ENCODE results near the gene EPN2. TPM values are rescaled to one million over a fixed set of nuclear protein-coding genes. Genes with fewer than 3 reads are reported as not detected.

The EPN2 gene
- total and polyA plus RNA-seq, 4 donors, result 5.6 to 23.8 (median 12.2) TPM

DNA sequence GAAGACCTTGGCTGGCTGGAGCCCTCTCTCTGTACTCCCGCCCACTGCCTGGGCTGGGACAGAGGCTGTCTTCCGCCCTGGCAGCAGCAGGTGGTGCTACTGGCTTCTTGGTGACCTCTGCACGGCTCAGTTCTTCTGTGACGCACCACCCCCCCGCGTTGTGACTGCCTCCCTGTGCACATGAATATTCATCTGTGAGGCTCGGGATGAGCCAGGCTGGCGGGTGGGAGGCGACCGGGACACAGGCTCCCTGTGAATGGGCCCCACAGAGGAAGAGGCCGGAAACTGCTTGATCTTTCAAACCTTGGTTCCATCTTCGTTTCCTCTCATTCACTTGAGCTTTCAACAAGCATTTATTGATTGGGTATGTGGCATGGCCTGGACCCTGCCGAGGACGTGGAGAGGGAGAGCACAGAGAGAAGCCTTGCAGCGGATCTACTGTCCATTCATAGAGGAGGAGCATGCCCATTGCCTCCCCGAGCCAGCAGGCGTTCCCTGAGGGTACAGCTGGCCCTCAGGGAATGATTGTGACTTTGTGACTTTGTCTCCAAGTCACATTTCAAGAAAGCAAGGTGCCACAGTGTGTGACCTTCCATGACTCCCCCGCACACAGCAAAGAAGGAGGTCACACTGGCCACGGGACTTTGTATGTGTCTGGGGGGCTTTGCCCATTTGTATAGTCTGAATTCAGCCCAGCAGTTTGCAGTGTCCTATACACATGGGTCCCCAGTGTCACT, 80.4 kb downstream of the EPN2 start (continued):
- TF ChIP-seq, protein P1, sequence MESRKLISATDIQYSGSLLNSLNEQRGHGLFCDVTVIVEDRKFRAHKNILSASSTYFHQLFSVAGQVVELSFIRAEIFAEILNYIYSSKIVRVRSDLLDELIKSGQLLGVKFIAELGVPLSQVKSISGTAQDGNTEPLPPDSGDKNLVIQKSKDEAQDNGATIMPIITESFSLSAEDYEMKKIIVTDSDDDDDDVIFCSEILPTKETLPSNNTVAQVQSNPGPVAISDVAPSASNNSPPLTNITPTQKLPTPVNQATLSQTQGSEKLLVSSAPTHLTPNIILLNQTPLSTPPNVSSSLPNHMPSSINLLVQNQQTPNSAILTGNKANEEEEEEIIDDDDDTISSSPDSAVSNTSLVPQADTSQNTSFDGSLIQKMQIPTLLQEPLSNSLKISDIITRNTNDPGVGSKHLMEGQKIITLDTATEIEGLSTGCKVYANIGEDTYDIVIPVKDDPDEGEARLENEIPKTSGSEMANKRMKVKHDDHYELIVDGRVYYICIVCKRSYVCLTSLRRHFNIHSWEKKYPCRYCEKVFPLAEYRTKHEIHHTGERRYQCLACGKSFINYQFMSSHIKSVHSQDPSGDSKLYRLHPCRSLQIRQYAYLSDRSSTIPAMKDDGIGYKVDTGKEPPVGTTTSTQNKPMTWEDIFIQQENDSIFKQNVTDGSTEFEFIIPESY (IDR thresholded peaks at IDR 0.05), result no peak
- TF ChIP-seq, protein P2, sequence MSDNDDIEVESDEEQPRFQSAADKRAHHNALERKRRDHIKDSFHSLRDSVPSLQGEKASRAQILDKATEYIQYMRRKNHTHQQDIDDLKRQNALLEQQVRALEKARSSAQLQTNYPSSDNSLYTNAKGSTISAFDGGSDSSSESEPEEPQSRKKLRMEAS (IDR thresholded peaks at IDR 0.05), result peak; percentile 51
- TF ChIP-seq TAF1 (conservative IDR thresholded peaks at IDR 0.05), result no peak
- TF ChIP-seq HNF4A (conservative IDR thresholded peaks at IDR 0.05), result peak; percentile 50 to 54
- TF ChIP-seq, protein P3, sequence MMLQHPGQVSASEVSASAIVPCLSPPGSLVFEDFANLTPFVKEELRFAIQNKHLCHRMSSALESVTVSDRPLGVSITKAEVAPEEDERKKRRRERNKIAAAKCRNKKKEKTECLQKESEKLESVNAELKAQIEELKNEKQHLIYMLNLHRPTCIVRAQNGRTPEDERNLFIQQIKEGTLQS (IDR thresholded peaks at IDR 0.05), result no peak
- peak; percentile 89 for TF ChIP-seq RAD21 (IDR thresholded peaks at IDR 0.05)

DNA sequence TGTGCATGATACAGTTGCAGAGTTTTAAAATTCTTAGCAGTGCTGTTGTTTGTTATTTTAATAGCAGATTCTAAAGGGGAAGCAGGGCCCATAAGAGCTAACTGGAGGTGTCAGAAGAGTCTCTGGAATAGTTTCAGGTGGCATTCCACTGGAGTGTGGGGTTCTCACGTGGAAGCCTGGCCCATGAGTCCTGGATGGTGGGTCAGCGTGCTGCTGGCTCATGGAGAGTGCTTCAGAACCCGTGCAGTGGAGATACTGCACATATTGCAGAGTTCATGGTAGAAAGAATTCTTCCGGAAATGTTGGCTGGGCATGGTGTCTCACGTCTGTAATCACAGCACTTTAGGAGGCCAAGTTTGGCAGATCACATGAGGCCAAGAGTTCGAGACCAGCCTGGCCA, 81.4 kb downstream of the EPN2 start:
- TF ChIP-seq GABPA (IDR thresholded peaks at IDR 0.05 in 1 of 2, conservative IDR thresholded peaks at IDR 0.05 in 1 of 2) (no peak), SP1 (IDR thresholded peaks at IDR 0.05) (no peak), RAD21 (IDR thresholded peaks at IDR 0.05) (no peak), RXRA (IDR thresholded peaks at IDR 0.05) (no peak), FOXA1 (IDR thresholded peaks at IDR 0.05) (no peak), YY1 (IDR thresholded peaks at IDR 0.05) (no peak), JUND (IDR thresholded peaks at IDR 0.05) (no peak), NR2F2 (IDR thresholded peaks at IDR 0.05) (no peak), TAF1 (conservative IDR thresholded peaks at IDR 0.05) (no peak)
- TF ChIP-seq, protein P2 (IDR thresholded peaks at IDR 0.05), result no peak
- no peaks in the 10 kb centered on the region for H3K27me3 ChIP-seq (ENCODE audit: control insufficient read depth in 4 of 4, insufficient read depth in 4 of 4, low read length in 3 of 4)
- WGBS, result 87% methylated on average over 6 of the region's 6 CpGs
- no peak overlapping the region for H3K27ac ChIP-seq (ENCODE audit: low read depth in 1 of 2, low read length in 2 of 2)
- H3K4me3 ChIP-seq (ENCODE audit: low read depth in 1 of 3, low read length in 3 of 3), result no peak overlapping the region
- H3K9me3 ChIP-seq (ENCODE audit: control insufficient read depth in 4 of 4, low read length in 3 of 4), result no peaks in the 10 kb centered on the region
- H3K4me1 ChIP-seq (ENCODE audit: control insufficient read depth in 4 of 4, insufficient read depth in 4 of 4, low read length in 3 of 4), result peaks cover 0 to 29% (median 17%) of the 10 kb centered on the region in 4 donors
- peaks cover 0 to 2% (median 0%) of the 10 kb centered on the region in 4 donors for H3K36me3 ChIP-seq (ENCODE audit: control insufficient read depth in 4 of 4, insufficient read depth in 3 of 4, low read depth in 1 of 4, low read length in 3 of 4)
- no peak for DNase-seq (ENCODE audit: low spot score)
- H3K9ac ChIP-seq (ENCODE audit: low read depth in 1 of 2, low read length in 2 of 2), result no peak overlapping the region

DNA sequence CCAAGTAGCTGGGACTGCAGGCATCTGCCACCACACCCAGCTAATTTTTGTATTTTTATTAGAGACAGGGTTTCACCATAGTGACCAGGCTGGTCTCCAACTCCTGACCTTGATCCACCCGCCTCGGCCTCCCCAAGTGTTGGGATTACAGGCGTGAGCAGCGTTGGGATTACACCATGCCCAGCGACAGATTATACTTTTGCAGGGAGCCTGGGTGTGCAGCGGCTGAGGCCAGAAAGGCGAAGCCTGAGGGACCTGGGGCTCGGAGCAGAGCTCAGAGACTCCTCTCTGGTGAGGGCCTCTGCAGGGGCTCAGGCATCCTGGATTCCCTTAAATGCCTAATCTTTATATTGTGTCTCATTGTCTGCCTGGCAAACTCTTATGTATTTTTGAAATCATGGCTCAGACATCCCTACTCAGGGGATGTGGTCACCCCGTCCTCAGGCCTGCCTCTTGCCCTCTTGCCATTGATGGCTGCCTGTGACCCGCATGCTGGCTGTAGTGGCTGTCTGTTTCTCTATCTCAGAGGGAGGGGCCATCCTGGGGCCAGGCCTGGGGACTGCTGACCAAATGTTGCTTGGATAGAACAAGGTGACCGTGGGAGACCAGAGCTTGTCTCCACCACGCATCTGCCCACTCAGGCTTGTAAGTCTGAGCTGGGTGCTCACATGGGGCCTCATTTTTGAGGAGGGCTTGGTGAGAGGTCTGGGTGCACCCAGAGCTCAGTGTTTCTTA, 82.8 kb downstream of the EPN2 start:
- DNase-seq (ENCODE audit: low spot score), result no peak
- TF ChIP-seq GABPA (IDR thresholded peaks at IDR 0.05 in 1 of 2, conservative IDR thresholded peaks at IDR 0.05 in 1 of 2) (no peak), EGR1 (IDR thresholded peaks at IDR 0.05; ENCODE audit: low read depth in 2 of 2) (no peak), TAF1 (conservative IDR thresholded peaks at IDR 0.05) (no peak), FOXA2 (IDR thresholded peaks at IDR 0.05) (no peak), HNF4A (conservative IDR thresholded peaks at IDR 0.05) (no peak)
- TF ChIP-seq, protein P4, sequence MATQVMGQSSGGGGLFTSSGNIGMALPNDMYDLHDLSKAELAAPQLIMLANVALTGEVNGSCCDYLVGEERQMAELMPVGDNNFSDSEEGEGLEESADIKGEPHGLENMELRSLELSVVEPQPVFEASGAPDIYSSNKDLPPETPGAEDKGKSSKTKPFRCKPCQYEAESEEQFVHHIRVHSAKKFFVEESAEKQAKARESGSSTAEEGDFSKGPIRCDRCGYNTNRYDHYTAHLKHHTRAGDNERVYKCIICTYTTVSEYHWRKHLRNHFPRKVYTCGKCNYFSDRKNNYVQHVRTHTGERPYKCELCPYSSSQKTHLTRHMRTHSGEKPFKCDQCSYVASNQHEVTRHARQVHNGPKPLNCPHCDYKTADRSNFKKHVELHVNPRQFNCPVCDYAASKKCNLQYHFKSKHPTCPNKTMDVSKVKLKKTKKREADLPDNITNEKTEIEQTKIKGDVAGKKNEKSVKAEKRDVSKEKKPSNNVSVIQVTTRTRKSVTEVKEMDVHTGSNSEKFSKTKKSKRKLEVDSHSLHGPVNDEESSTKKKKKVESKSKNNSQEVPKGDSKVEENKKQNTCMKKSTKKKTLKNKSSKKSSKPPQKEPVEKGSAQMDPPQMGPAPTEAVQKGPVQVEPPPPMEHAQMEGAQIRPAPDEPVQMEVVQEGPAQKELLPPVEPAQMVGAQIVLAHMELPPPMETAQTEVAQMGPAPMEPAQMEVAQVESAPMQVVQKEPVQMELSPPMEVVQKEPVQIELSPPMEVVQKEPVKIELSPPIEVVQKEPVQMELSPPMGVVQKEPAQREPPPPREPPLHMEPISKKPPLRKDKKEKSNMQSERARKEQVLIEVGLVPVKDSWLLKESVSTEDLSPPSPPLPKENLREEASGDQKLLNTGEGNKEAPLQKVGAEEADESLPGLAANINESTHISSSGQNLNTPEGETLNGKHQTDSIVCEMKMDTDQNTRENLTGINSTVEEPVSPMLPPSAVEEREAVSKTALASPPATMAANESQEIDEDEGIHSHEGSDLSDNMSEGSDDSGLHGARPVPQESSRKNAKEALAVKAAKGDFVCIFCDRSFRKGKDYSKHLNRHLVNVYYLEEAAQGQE (IDR thresholded peaks at IDR 0.05), result no peak
- TF ChIP-seq, protein P2 (IDR thresholded peaks at IDR 0.05), result no peak
- TF ChIP-seq, protein P1 (IDR thresholded peaks at IDR 0.05), result no peak
- Histone ChIP-seq H3K27ac (ENCODE audit: low read depth in 1 of 2, low read length in 2 of 2) (no peak overlapping the region), H3K9me3 (ENCODE audit: control insufficient read depth in 4 of 4, low read length in 3 of 4) (no peaks in the 10 kb centered on the region), H3K36me3 (ENCODE audit: control insufficient read depth in 4 of 4, insufficient read depth in 3 of 4, low read depth in 1 of 4, low read length in 3 of 4) (no peaks in the 10 kb centered on the region), H3K27me3 (ENCODE audit: control insufficient read depth in 4 of 4, insufficient read depth in 4 of 4, low read length in 3 of 4) (no peaks in the 10 kb centered on the region), H3K4me1 (ENCODE audit: control insufficient read depth in 4 of 4, insufficient read depth in 4 of 4, low read length in 3 of 4) (peaks cover 0 to 21% (median 15%) of the 10 kb centered on the region in 4 donors), H3K9ac (ENCODE audit: low read depth in 1 of 2, low read length in 2 of 2) (no peak overlapping the region), H3K4me3 (ENCODE audit: low read depth in 1 of 3, low read length in 3 of 3) (no peak overlapping the region)
- WGBS, result 93% methylated on average over 12 of the region's 12 CpGs

Measured in liver (tissue), 9 donors.